C4-2B (cell line): ENCODE results near the gene ASCC2.
"Not testable (repeated sequence)": the region's sequence is repeated elsewhere in the genome, so short reads cannot be mapped to it uniquely, and the experiment has no call there.

Experiments
- H3K27ac ChIP-seq: fragments of 450-650 bp; 2 replicates; pipeline ENCODE4 v1.5.1; 2017
- CTCF ChIP-seq: fragments of 450-650 bp; conservative IDR thresholded peaks from 2 replicates; pipeline ENCODE4 v1.5.1; 2017; ENCODE audit warnings: mild to moderate bottlenecking
- ZFX ChIP-seq: fragments of 450-650 bp; IDR thresholded peaks from 2 replicates; pipeline ENCODE4 v1.6.1; 2017

ASCC2 gene

GRCh38 chr22:29867260-29867659, 29.2 kb upstream of the ASCC2 start:
- TF ChIP-seq CTCF (no peak), ZFX (no peak)
- no peak overlapping the region for H3K27ac ChIP-seq

GRCh38 chr22:29865572-29865971, 27.5 kb upstream of the ASCC2 start:
- H3K27ac ChIP-seq, result not testable (repeated sequence)

- TF ChIP-seq ZFX (no peak), CTCF (no peak)
- no peak overlapping the region for H3K27ac ChIP-seq
Measured at GRCh38 chr22:29861672-29862297, 23.7 kb upstream of the ASCC2 start.

GRCh38 chr22:29860006-29860766, 22.1 kb upstream of the ASCC2 start:
- no peak overlapping the region for H3K27ac ChIP-seq

GRCh38 chr22:29859030-29859429, 21.0 kb upstream of the ASCC2 start:
- not testable (repeated sequence) for H3K27ac ChIP-seq

More at GRCh38 chr22:29860006-29860766, 22.1 kb upstream of the ASCC2 start:
- TF ChIP-seq CTCF (no peak), ZFX (no peak)

- no peak overlapping the region for H3K27ac ChIP-seq
- TF ChIP-seq ZFX, result no peak
- TF ChIP-seq CTCF, result no peak
Measured at GRCh38 chr22:29856496-29856895, 18.4 kb upstream of the ASCC2 start.

GRCh38 chr22:29855611-29856181, 17.6 kb upstream of the ASCC2 start:
- no peak overlapping the region for H3K27ac ChIP-seq
- no peak for TF ChIP-seq ZFX
- no peak for TF ChIP-seq CTCF

GRCh38 chr22:29854432-29854831, 16.4 kb upstream of the ASCC2 start:
- TF ChIP-seq CTCF, result no peak
- no peak for TF ChIP-seq ZFX
- no peak overlapping the region for H3K27ac ChIP-seq
